HG02938 (cell line): ENCODE results near the gene CCZ1B.
A peak's percentile ranks its signal among the peaks of the same experiment; 100 is the strongest.
"Not testable (repeated sequence)": the region's sequence is repeated elsewhere in the genome, so short reads cannot be mapped to it uniquely, and the experiment has no call there.

Experiments used
- ATAC-seq: cut with Tn5 transposase; IDR thresholded peaks from one replicate; pipeline ENCODE4 v1.9.1; 2021; ENCODE audit warnings: mild to moderate bottlenecking, moderate library complexity; ENCODE audit not compliant: unreplicated experiment

CCZ1B gene

DNA sequence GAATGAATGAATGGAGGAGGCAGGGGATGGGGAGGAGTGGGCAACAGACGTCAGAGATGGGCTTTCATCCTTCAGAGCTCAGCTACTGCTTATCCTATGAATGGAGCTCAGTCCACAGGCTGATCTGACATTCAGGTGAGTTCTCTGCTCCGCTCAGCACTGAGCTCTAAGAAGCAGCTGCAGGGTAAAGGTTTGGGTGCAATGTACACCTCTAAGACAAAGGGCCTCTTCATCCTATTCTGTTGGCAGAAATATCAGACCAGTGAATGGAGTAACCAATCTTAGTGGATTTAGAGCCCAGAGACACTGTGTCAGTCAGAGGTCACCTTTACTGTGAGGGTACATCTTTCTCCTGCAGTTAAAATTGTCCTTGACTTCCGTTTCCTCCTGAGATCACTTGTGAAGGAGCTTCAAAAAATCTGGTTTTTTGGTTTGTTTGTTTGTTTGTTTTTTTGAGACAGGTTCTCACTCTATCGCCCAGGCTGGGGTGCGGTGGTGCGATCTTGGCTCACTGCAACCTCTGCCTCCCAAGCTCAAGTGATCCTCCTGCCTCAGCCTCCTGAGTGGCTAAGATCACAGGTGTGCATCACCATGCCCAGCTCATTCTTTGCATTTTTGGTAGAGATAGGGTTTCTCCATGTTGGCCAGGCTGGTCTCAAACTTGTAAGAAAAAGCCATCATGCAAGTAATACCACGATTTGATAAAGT is 5.1 kb upstream of the CCZ1B start:
- no peak for ATAC-seq

- ATAC-seq = not testable (repeated sequence)
Measured at GRCh38 chr7:6830026-6830425, 4.0 kb upstream of the CCZ1B start.

GRCh38 chr7:6829616-6830015 is 3.5 kb upstream of the CCZ1B start:
- not testable (repeated sequence) for ATAC-seq

DNA sequence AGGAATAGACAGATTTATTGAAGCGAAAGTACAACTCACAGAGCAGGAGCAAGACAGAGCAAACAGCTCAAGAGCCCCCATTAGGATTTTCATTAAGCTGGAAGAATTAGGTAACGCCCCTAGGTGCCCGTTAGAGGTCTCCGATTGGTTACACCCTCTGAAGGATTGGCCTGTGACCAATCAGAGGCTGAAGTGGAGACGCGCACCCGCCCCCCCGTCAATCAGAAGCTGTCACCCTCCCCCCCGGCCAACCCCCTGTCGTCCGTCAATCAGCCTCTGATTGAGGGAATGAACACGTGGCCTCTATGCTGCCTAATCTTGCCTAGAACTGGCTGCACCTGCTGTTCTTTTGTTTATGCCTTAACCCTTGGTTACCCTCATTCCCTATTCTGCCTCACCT is 1.1 kb upstream of the CCZ1B start:
- ATAC-seq = not testable (repeated sequence)

DNA sequence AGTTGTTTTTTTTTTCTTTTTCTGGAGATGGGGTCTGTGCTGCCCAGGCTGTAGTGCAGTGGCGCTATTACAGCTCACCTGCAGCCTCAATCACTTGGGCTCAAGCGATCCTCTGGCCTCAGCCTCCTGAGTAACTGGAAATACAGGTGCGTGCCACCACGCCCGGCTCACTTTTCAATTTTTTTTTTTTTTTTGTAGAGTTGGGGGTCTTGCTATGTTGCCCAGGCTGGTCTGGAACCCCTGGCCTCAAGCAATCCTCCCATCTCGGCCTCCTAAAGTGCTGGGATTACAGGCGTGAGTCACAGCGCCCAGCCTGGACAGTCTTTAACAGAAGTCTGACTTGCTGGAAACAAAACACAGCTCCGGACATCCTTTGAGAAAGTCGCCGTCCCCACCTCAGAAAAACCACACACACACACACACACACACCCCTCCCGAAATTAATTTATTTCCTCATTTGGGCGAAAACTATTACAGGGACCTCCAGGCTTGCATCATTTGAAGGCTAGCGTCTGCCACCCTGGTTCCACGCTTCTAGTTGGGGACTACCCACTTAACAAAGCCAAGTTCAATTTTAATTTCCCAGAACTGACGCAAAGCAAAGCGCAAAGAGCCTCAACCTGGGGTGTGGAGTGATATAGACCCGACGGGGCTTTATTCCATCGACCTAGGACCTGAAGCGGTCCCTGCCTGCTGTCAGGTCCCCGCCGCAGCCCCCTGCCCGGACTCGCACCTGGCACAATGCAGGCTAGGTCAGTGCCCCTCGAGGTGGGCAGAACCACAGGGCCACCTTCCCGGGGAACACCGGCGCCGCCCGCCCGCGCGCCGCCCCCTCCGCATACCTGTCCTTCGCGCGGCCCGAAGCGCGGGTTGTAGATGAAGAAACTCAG is 594 bp downstream of the CCZ1B start:
- ATAC-seq = peak; percentile 42

DNA sequence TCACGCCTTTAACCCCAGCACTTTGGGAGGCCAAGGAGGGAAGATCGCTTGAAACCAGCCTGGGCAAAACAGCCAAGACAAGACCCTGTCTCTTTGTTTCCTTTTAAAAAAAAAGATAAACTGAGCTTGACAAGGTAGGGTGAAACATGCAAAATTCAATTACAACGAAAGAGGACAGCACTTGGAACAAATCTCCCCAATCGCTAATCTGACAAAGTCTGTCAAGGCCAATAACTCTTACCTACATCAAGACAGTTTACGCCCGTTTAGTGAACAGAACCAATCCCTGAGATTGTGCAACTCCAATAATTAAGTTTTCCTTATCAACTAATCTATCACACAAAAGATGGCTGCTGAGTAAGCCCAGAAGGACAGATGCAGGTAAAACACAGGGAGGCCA is 4.5 kb downstream of the CCZ1B start:
- not testable (repeated sequence) for ATAC-seq

DNA sequence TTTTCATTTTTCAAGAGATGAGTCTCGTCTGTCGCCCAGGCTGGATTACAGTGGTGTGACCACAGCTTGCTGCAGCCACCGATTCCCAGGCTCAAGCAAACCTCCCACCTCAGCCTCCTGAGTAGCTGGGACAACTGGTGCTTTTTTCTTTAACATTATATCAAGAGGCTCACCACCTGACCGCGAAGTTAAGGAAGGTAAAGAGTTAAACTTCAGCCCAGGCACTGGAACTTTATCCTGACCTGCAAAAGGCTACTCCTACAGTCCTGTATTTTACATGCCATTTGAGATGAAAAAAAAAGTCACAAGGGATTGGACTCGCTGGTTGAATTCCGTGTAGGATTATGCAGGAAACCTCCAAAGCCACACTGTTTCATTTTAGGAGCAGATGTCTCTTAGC is 10.6 kb downstream of the CCZ1B start:
- ATAC-seq = not testable (repeated sequence)

DNA sequence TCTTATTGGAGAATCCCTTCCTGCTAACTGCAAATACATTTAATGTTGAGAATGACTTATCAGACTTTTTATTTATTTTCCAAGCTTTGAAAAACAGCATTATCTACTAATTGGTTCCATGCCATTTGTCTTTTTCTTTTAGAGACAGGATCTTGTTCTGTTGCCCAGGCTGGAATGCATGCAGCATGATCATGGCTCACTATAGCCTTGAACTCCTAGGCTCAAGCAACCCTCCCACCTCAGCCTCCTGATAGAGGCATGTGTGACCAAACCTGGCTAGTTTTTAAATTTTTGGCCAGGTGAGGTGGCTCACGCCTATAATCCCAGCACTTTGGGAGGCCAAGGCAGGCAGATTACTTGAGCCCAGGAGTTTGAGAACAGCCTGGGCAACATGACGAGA is 13.1 kb downstream of the CCZ1B start:
- ATAC-seq = not testable (repeated sequence)

DNA sequence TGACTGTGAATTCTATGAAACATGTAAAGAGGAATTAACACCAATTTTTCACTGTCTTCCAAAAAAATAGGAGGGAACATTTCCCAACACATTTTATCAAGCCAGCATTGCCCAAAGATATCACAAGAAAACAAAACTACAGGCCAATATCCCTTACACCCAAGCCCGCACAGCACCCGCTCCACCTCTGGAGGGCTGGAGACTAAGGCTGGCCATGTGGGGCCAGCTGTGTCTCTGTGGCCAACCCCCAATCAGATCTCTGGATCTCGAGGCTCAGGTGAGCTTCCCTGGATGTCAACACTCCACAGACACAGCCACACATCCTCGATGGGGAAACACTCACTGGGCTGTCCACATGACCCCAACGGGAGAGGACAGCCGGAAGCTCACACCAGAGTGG is 18.1 kb downstream of the CCZ1B start:
- not testable (repeated sequence) for ATAC-seq

GRCh38 chr7:6807393-6807918 is 18.6 kb downstream of the CCZ1B start:
- not testable (repeated sequence) for ATAC-seq

- ATAC-seq = not testable (repeated sequence)
Measured at GRCh38 chr7:6800331-6800730, 25.7 kb downstream of the CCZ1B start.

- not testable (repeated sequence) for ATAC-seq
Measured at GRCh38 chr7:6799887-6800286, 26.2 kb downstream of the CCZ1B start.

- ATAC-seq = not testable (repeated sequence)
Measured at GRCh38 chr7:6798047-6798446, 28.0 kb downstream of the CCZ1B start.

GRCh38 chr7:6797218-6797617 is 28.9 kb downstream of the CCZ1B start:
- ATAC-seq = not testable (repeated sequence)

- not testable (repeated sequence) for ATAC-seq
Measured at GRCh38 chr7:6794276-6794675, 31.8 kb downstream of the CCZ1B start.

- ATAC-seq = not testable (repeated sequence)
Measured at GRCh38 chr7:6792113-6792872, 33.8 kb downstream of the CCZ1B start.

- not testable (repeated sequence) for ATAC-seq
Measured at GRCh38 chr7:6789353-6789752, 36.7 kb downstream of the CCZ1B start.

GRCh38 chr7:6781581-6781980 is 44.5 kb downstream of the CCZ1B start:
- not testable (repeated sequence) for ATAC-seq

DNA sequence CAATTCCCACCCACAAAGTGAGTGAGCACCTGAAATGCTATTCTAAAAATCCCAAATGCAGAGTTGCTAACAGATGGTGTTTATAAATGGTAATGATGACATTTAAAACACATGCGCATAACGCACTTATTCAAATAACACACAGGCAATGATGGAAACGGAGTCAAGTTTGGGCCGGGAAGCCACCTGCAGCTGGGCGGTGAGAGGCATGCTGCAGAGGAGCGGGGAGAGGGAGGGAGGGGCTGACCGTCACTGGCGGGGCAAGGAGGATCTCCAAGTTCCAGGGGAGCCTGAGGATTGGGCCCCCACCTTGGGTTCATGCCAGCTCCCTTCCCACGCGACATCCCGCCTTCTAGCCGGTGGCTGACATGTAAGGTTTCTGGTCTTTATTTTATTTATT is 64.9 kb downstream of the CCZ1B start:
- not testable (repeated sequence) for ATAC-seq

- ATAC-seq = not testable (repeated sequence)
Measured at GRCh38 chr7:6753964-6754363, 72.1 kb downstream of the CCZ1B start, which contains the start of gene RSPH10B2. Gene RSPH10B2, plus strand, starts transcription at chr7:6754103. Its CDS starts 3,575 bp downstream, at chr7:6757678.

GRCh38 chr7:6750173-6750572 is 75.9 kb downstream of the CCZ1B start:
- ATAC-seq = not testable (repeated sequence)
